WTC11 (cell line): ENCODE results near the gene TMEM183A.
A peak's percentile ranks its signal among the peaks of the same experiment; 100 is the strongest.

ENCODE experiments used
- ARID4B ChIP-seq: sonication (generic); formaldehyde crosslinking; IDR thresholded peaks from 2 replicates; pipeline ENCODE4 v1.8.0; 2023; ENCODE audit warnings: missing genetic modification reagents, mild to moderate bottlenecking, borderline replicate concordance
- CTCF ChIP-seq: fragments of 200-600 bp; IDR thresholded peaks from 2 replicates; pipeline ENCODE4 v1.8.0; 2022; ENCODE audit warnings: antibody characterized with exemption
- JUN ChIP-seq: sonication (generic); formaldehyde crosslinking; IDR thresholded peaks from 2 replicates; pipeline ENCODE4 v1.8.0; 2023; ENCODE audit warnings: mild to moderate bottlenecking, missing genetic modification reagents
- SP1 ChIP-seq: sonication (generic); formaldehyde crosslinking; conservative IDR thresholded peaks from 2 replicates; pipeline ENCODE4 v1.8.1; 2022; ENCODE audit warnings: missing genetic modification reagents
- ZNF423 ChIP-seq: fragments of 250-450 bp; sonication (Bioruptor Pico); IDR thresholded peaks from 2 replicates; pipeline ENCODE4 v2.1.2; 2022; ENCODE audit warnings: mild to moderate bottlenecking, moderate library complexity
- TF ChIP-seq, protein P1 (sequence below): sonication (generic); formaldehyde crosslinking; IDR thresholded peaks from 2 replicates; pipeline ENCODE4 v1.8.1; 2023; ENCODE audit warnings: mild to moderate bottlenecking, moderate library complexity, missing genetic modification reagents
- TF ChIP-seq, protein P2 (sequence below): fragments of 250-450 bp; sonication (Bioruptor Pico); IDR thresholded peaks from 2 replicates; pipeline ENCODE4 v2.1.2; 2022; ENCODE audit warnings: mild to moderate bottlenecking, moderate library complexity
- TF ChIP-seq, protein P3 (sequence below): sonication (generic); formaldehyde crosslinking; IDR thresholded peaks from 2 replicates; pipeline ENCODE4 v1.8.1; 2022; ENCODE audit warnings: mild to moderate bottlenecking, moderate library complexity, missing genetic modification reagents

GRCh38 chr1:202968895-202969295, 38.3 kb upstream of the TMEM183A start:
- TF ChIP-seq CTCF (0 out of 2 replicates have a peak, but pooled peaks have one; percentile 25), ZNF423 (CRISPR knock-in tag) (no peak), JUN (CRISPR knock-in tag) (no peak), ARID4B (no peak), SP1 (no peak)
- TF ChIP-seq, protein P1, sequence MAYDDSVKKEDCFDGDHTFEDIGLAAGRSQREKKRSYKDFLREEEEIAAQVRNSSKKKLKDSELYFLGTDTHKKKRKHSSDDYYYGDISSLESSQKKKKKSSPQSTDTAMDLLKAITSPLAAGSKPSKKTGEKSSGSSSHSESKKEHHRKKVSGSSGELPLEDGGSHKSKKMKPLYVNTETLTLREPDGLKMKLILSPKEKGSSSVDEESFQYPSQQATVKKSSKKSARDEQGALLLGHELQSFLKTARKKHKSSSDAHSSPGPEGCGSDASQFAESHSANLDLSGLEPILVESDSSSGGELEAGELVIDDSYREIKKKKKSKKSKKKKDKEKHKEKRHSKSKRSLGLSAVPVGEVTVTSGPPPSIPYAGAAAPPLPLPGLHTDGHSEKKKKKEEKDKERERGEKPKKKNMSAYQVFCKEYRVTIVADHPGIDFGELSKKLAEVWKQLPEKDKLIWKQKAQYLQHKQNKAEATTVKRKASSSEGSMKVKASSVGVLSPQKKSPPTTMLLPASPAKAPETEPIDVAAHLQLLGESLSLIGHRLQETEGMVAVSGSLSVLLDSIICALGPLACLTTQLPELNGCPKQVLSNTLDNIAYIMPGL (CRISPR knock-in tag) = no peak
- TF ChIP-seq, protein P2, sequence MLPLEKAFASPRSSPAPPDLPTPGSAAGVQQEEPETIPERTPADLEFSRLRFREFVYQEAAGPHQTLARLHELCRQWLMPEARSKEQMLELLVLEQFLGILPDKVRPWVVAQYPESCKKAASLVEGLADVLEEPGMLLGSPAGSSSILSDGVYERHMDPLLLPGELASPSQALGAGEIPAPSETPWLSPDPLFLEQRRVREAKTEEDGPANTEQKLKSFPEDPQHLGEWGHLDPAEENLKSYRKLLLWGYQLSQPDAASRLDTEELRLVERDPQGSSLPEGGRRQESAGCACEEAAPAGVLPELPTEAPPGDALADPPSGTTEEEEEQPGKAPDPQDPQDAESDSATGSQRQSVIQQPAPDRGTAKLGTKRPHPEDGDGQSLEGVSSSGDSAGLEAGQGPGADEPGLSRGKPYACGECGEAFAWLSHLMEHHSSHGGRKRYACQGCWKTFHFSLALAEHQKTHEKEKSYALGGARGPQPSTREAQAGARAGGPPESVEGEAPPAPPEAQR (CRISPR knock-in tag) = no peak
- TF ChIP-seq, protein P3, sequence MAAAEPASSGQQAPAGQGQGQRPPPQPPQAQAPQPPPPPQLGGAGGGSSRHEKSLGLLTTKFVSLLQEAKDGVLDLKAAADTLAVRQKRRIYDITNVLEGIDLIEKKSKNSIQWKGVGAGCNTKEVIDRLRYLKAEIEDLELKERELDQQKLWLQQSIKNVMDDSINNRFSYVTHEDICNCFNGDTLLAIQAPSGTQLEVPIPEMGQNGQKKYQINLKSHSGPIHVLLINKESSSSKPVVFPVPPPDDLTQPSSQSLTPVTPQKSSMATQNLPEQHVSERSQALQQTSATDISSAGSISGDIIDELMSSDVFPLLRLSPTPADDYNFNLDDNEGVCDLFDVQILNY = no peak
